HEK293 (cell line): ENCODE results near the gene MIA3.

Experiments used
- CTCF ChIA-PET: fragments of 350-600 bp; formaldehyde crosslinking; extraction: SDS; loops from one replicate; lab custom pipeline; 2021; ENCODE audit warnings: antibody characterized with exemption; lab: Yijun Ruan, JAX
- POLR2A ChIA-PET: fragments of 300-600 bp; formaldehyde crosslinking; extraction: SDS; loops from one replicate; lab custom pipeline; 2020; ENCODE audit warnings: antibody characterized with exemption, inconsistent platforms; lab: Yijun Ruan, JAX
- H3K27ac ChIP-seq: fragments of 200-500 bp; sonication (Bioruptor generic); 2 replicates; pipeline ENCODE4 v1.5.1; 2014; ENCODE audit warnings: low read depth, low read length, control low read depth, inconsistent platforms; ENCODE audit errors: extremely low read depth
- H3K36me3 ChIP-seq, 2 experiments: fragments of 200-500 bp in 1 of 2; sonication (Bioruptor generic) in 1 of 2; 1 replicate in 1 of 2; 2 replicates in 1 of 2; pipeline ENCODE4 v1.5.1; 2014 to 2017; ENCODE audit warnings: inconsistent platforms in 2 of 2, low read length in 2 of 2; ENCODE audit not compliant: control insufficient read depth in 2 of 2, insufficient read depth in 1 of 2
- H3K4me1 ChIP-seq: fragments of 200-500 bp; sonication (Bioruptor generic); 2 replicates; pipeline ENCODE4 v1.5.1; 2014; ENCODE audit warnings: mild to moderate bottlenecking, low read length, inconsistent platforms; ENCODE audit not compliant: control insufficient read depth, insufficient read depth
- H3K4me3 ChIP-seq: 2 replicates; pipeline ENCODE4 v1.5.1; 2011; ENCODE audit warnings: low read depth, mild to moderate bottlenecking, control low read depth, low read length, moderate library complexity
- H3K9me3 ChIP-seq: fragments of 200-500 bp; sonication (Bioruptor generic); 2 replicates; pipeline ENCODE4 v1.5.1; 2014; ENCODE audit warnings: low read depth, low read length, inconsistent platforms; ENCODE audit not compliant: control insufficient read depth, insufficient read depth
- BCL11A ChIP-seq: fragments of 450-650 bp; formaldehyde crosslinking; IDR thresholded peaks from 2 replicates; pipeline ENCODE4 v1.5.1; 2016; ENCODE audit warnings: low read depth, missing biosample characterization, missing genetic modification characterization
- BCL11B ChIP-seq: fragments of 450-650 bp; formaldehyde crosslinking; IDR thresholded peaks from 2 replicates; pipeline ENCODE4 v1.5.1; 2016; ENCODE audit warnings: low read depth, missing biosample characterization, missing genetic modification characterization
- FEZF1 ChIP-seq: fragments of 450-650 bp; formaldehyde crosslinking; IDR thresholded peaks from 2 replicates; pipeline ENCODE4 v1.5.1; 2016; ENCODE audit warnings: missing biosample characterization, missing genetic modification characterization
- HIC1 ChIP-seq: fragments of 450-650 bp; formaldehyde crosslinking; IDR thresholded peaks from 2 replicates; pipeline ENCODE4 v1.5.1; 2016; ENCODE audit warnings: missing biosample characterization, missing genetic modification characterization
- HOXA7 ChIP-seq: sonication (generic); formaldehyde crosslinking; IDR thresholded peaks from 2 replicates; pipeline ENCODE4 v1.8.1; 2022; ENCODE audit warnings: missing genetic modification reagents, borderline replicate concordance
- KLF7 ChIP-seq: fragments of 450-650 bp; formaldehyde crosslinking; IDR thresholded peaks from 2 replicates; pipeline ENCODE4 v1.5.1; 2016; ENCODE audit warnings: missing biosample characterization, missing genetic modification characterization, borderline replicate concordance
- SP3 ChIP-seq: fragments of 450-650 bp; formaldehyde crosslinking; IDR thresholded peaks from 2 replicates; pipeline ENCODE4 v1.5.1; 2016; ENCODE audit warnings: missing biosample characterization, missing genetic modification characterization
- WT1 ChIP-seq: fragments of 450-650 bp; formaldehyde crosslinking; IDR thresholded peaks from 2 replicates; pipeline ENCODE4 v1.5.1; 2016; ENCODE audit warnings: missing biosample characterization, missing genetic modification characterization
- YY2 ChIP-seq: fragments of 450-650 bp; formaldehyde crosslinking; IDR thresholded peaks from 2 replicates; pipeline ENCODE4 v1.5.1; 2016; ENCODE audit warnings: missing biosample characterization, missing genetic modification characterization
- ZBTB20 ChIP-seq: fragments of 450-650 bp; formaldehyde crosslinking; IDR thresholded peaks from 2 replicates; pipeline ENCODE4 v1.5.1; 2016; ENCODE audit warnings: missing biosample characterization, missing genetic modification characterization
- ZNF112 ChIP-seq: fragments of 450-650 bp; formaldehyde crosslinking; IDR thresholded peaks from 2 replicates; pipeline ENCODE4 v1.5.0; 2017; ENCODE audit warnings: missing biosample characterization, missing genetic modification characterization
- ZNF221 ChIP-seq: fragments of 450-650 bp; formaldehyde crosslinking; IDR thresholded peaks from 2 replicates; pipeline ENCODE4 v1.5.1; 2017; ENCODE audit warnings: missing biosample characterization, missing genetic modification characterization, borderline replicate concordance
- ZNF266 ChIP-seq: fragments of 450-650 bp; formaldehyde crosslinking; IDR thresholded peaks from 2 replicates; pipeline ENCODE4 v1.5.1; 2016; ENCODE audit warnings: missing biosample characterization, missing genetic modification characterization, low read depth
- ZNF274 ChIP-seq, 2 experiments: fragments of 200-500 bp in 1 of 2; fragments of 450-650 bp in 1 of 2; sonication (Bioruptor generic) in 1 of 2; formaldehyde crosslinking in 1 of 2; IDR thresholded peaks; 2 replicates each; pipeline versions ENCODE4 v1.5.1 to v1.6.1; 2014 to 2016; ENCODE audit warnings: borderline replicate concordance in 1 of 2, inconsistent platforms in 1 of 2, low read length in 1 of 2, missing biosample characterization in 1 of 2, missing genetic modification characterization in 1 of 2
- ZNF302 ChIP-seq: fragments of 450-650 bp; formaldehyde crosslinking; IDR thresholded peaks from 2 replicates; pipeline ENCODE4 v1.5.1; 2016; ENCODE audit warnings: missing biosample characterization, missing genetic modification characterization, low read depth
- ZNF350 ChIP-seq: fragments of 450-650 bp; formaldehyde crosslinking; IDR thresholded peaks from 2 replicates; pipeline ENCODE4 v1.5.0; 2017; ENCODE audit warnings: missing biosample characterization, mild to moderate bottlenecking, missing genetic modification characterization
- ZNF362 ChIP-seq: fragments of 450-650 bp; formaldehyde crosslinking; IDR thresholded peaks from 2 replicates; pipeline ENCODE4 v1.5.1; 2016; ENCODE audit warnings: missing biosample characterization, missing genetic modification characterization
- ZNF416 ChIP-seq: fragments of 450-650 bp; formaldehyde crosslinking; IDR thresholded peaks from 2 replicates; pipeline ENCODE4 v1.5.1; 2016; ENCODE audit warnings: missing biosample characterization, missing genetic modification characterization
- ZNF501 ChIP-seq: fragments of 450-650 bp; formaldehyde crosslinking; IDR thresholded peaks from 2 replicates; pipeline ENCODE4 v1.5.1; 2016; ENCODE audit warnings: missing biosample characterization, missing genetic modification characterization
- ZNF610 ChIP-seq: fragments of 450-650 bp; formaldehyde crosslinking; IDR thresholded peaks from 2 replicates; pipeline ENCODE4 v1.5.1; 2016; ENCODE audit warnings: missing biosample characterization, missing genetic modification characterization, borderline replicate concordance
- ZNF624 ChIP-seq: fragments of 450-650 bp; formaldehyde crosslinking; IDR thresholded peaks from 2 replicates; pipeline ENCODE4 v1.5.1; 2017; ENCODE audit warnings: missing biosample characterization, missing genetic modification characterization
- ZNF626 ChIP-seq: fragments of 450-650 bp; sonication (Bioruptor Pico); formaldehyde crosslinking; IDR thresholded peaks from 2 replicates; pipeline ENCODE4 v1.5.1; 2018; ENCODE audit warnings: missing biosample characterization, missing genetic modification characterization, inconsistent platforms
- ZNF76 ChIP-seq: fragments of 450-650 bp; formaldehyde crosslinking; IDR thresholded peaks from 2 replicates; pipeline ENCODE4; 2016; ENCODE audit warnings: low read depth, missing biosample characterization, missing genetic modification characterization, borderline replicate concordance
- ZNF791 ChIP-seq: fragments of 450-650 bp; formaldehyde crosslinking; IDR thresholded peaks from 2 replicates; pipeline ENCODE4 v1.5.1; 2016; ENCODE audit warnings: missing biosample characterization, missing genetic modification characterization
- TF ChIP-seq, protein P1 (sequence below): fragments of 450-650 bp; formaldehyde crosslinking; IDR thresholded peaks from 2 replicates; pipeline ENCODE4 v1.5.1; 2016; ENCODE audit warnings: missing biosample characterization, missing genetic modification characterization
- TF ChIP-seq, protein P2 (sequence below): fragments of 450-650 bp; formaldehyde crosslinking; IDR thresholded peaks from 2 replicates; pipeline ENCODE4 v1.5.1; 2017; ENCODE audit warnings: missing biosample characterization, missing genetic modification characterization
- TF ChIP-seq, protein P3 (sequence below): fragments of 450-650 bp; formaldehyde crosslinking; optimal IDR thresholded peaks from 2 replicates; pipeline ENCODE3; 2016; ENCODE audit warnings: missing biosample characterization, mild to moderate bottlenecking, missing genetic modification characterization

Gene MIA3

GRCh38 chr1:222610728-222611127 is 7.2 kb upstream of the MIA3 start:
- ChIA-PET CTCF (interaction anchor here (0.7 kb wide), 1 partner anchor 1579 kb away, joined by 3 read pairs; no protein-coding TSS in a partner anchor), POLR2A (no interaction called here)
- H3K36me3 ChIP-seq: no peaks in the 10 kb centered on the region
- no peaks in the 10 kb centered on the region for H3K4me1 ChIP-seq
- no peak overlapping the region for H3K4me3 ChIP-seq
- H3K9me3 ChIP-seq: no peaks in the 10 kb centered on the region
- no peak overlapping the region for H3K27ac ChIP-seq
- no peak for TF ChIP-seq KLF7
- TF ChIP-seq ZBTB20 (tag by site-specific recombination): no peak

- POLR2A ChIA-PET: no interaction called here
Measured at GRCh38 chr1:222613627-222614026, 4.3 kb upstream of the MIA3 start.

DNA sequence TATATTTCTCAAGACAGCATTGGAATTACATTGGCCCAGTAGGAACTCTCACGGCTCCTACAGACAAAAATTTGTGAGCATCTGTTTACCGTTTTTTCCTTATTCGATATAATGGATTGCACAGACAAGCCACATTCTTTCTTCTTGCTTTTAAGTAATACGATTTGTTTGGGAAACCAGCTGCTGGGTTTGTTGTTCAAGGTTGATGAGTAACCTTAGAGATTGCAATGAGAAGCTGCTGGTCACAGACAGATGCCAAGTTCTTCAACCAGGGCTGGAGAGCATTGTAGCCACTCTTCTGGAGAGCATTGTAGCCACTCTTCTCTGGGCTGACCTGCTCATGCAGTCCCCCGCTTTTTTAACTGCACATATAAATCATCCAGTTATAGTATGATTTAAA is 1.4 kb upstream of the MIA3 start:
- Histone ChIP-seq H3K36me3 (peaks cover 0 to 3% of the 10 kb centered on the region in 2 experiments; a peak in 2 of 3 replicates), H3K4me3 (no peak overlapping the region), H3K4me1 (no peaks in the 10 kb centered on the region), H3K27ac (no peak overlapping the region), H3K9me3 (no peaks in the 10 kb centered on the region)
- ChIA-PET POLR2A (no interaction called here), CTCF (interaction anchor here (1.0 kb wide), 1 partner anchor 152 kb away, joined by 3 read pairs; no protein-coding TSS in a partner anchor)
- TF ChIP-seq HOXA7 (CRISPR knock-in tag): no peak
- no peak for TF ChIP-seq ZNF416 (tag by site-specific recombination)
- no peak for TF ChIP-seq ZNF76 (tag by site-specific recombination)
- no peak for TF ChIP-seq ZNF274 (IDR thresholded peaks at IDR 0.05; ENCODE audit: low read length)
- TF ChIP-seq ZNF274 (tag by site-specific recombination; IDR thresholded peaks at IDR 0.05; ENCODE audit: borderline replicate concordance): no peak
- no peak for TF ChIP-seq BCL11B (tag by site-specific recombination)
- no peak for TF ChIP-seq HIC1 (tag by site-specific recombination)
- no peak for TF ChIP-seq ZNF112
- no peak for TF ChIP-seq WT1 (tag by site-specific recombination)
- no peak for TF ChIP-seq SP3 (tag by site-specific recombination)
- TF ChIP-seq, protein P1, sequence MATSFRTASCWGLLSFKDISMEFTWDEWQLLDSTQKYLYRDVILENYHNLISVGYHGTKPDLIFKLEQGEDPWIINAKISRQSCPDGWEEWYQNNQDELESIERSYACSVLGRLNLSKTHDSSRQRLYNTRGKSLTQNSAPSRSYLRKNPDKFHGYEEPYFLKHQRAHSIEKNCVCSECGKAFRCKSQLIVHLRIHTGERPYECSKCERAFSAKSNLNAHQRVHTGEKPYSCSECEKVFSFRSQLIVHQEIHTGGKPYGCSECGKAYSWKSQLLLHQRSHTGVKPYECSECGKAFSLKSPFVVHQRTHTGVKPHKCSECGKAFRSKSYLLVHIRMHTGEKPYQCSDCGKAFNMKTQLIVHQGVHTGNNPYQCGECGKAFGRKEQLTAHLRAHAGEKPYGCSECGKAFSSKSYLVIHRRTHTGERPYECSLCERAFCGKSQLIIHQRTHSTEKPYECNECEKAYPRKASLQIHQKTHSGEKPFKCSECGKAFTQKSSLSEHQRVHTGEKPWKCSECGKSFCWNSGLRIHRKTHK (tag by site-specific recombination): no peak
- TF ChIP-seq ZNF266: no peak
- TF ChIP-seq ZNF626 (tag by site-specific recombination): no peak
- TF ChIP-seq ZNF302: no peak

More at GRCh38 chr1:222613627-222614026, 4.3 kb upstream of the MIA3 start:
- H3K36me3 ChIP-seq: no peaks in the 10 kb centered on the region
- no peak overlapping the region for H3K4me3 ChIP-seq
- H3K9me3 ChIP-seq: no peaks in the 10 kb centered on the region
- no peak overlapping the region for H3K27ac ChIP-seq
- CTCF ChIA-PET: interaction anchor here (0.6 to 0.7 kb wide), 2 partner anchors 24 to 148 kb away, joined by 3 to 4 read pairs; no protein-coding TSS in a partner anchor
- TF ChIP-seq ZNF624 (tag by site-specific recombination) (no peak), YY2 (no peak), ZNF221 (no peak), ZNF791 (tag by site-specific recombination) (no peak), ZNF362 (no peak), ZNF501 (tag by site-specific recombination) (no peak), ZNF626 (tag by site-specific recombination) (no peak), ZNF610 (no peak), FEZF1 (tag by site-specific recombination) (no peak), BCL11A (tag by site-specific recombination) (no peak), ZNF350 (no peak)
- TF ChIP-seq, protein P2, sequence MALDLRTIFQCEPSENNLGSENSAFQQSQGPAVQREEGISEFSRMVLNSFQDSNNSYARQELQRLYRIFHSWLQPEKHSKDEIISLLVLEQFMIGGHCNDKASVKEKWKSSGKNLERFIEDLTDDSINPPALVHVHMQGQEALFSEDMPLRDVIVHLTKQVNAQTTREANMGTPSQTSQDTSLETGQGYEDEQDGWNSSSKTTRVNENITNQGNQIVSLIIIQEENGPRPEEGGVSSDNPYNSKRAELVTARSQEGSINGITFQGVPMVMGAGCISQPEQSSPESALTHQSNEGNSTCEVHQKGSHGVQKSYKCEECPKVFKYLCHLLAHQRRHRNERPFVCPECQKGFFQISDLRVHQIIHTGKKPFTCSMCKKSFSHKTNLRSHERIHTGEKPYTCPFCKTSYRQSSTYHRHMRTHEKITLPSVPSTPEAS (tag by site-specific recombination): no peak
- TF ChIP-seq, protein P3, sequence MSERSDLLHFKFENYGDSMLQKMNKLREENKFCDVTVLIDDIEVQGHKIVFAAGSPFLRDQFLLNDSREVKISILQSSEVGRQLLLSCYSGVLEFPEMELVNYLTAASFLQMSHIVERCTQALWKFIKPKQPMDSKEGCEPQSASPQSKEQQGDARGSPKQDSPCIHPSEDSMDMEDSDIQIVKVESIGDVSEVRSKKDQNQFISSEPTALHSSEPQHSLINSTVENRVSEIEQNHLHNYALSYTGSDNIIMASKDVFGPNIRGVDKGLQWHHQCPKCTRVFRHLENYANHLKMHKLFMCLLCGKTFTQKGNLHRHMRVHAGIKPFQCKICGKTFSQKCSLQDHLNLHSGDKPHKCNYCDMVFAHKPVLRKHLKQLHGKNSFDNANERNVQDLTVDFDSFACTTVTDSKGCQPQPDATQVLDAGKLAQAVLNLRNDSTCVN: no peak
- no peaks in the 10 kb centered on the region for H3K4me1 ChIP-seq
